A673 (cell line): ENCODE data around the gene C12orf56. TPM values are rescaled to one million over a fixed set of nuclear protein-coding genes. Genes with fewer than 3 reads are reported as not detected.

Experiments
- BruUV-seq: library from RNA; stranded (reverse); fragments of 400-500 nt; replicated peaks from 2 replicates; lab custom pipeline; 2021; lab: Mats Ljungman, UMichigan
- CTCF ChIA-PET: fragments of 300-600 bp; sonication (Branson Sonifier 250); formaldehyde crosslinking; loops from one replicate; lab custom pipeline; 2022; ENCODE audit warnings: antibody characterized with exemption; lab: Charles Lee
- POLR2A ChIA-PET: fragments of 300-600 bp; sonication (Branson Sonifier 250); formaldehyde crosslinking; loops from one replicate; lab custom pipeline; 2022; ENCODE audit warnings: antibody characterized with exemption; ENCODE audit not compliant: low non-redundant PET; lab: Charles Lee
- DNase-seq: peaks from one replicate; pipeline ENCODE4 v3.0.0-alpha.2; 2015; ENCODE audit warnings: low spot score
- H3K27ac ChIP-seq: fragments of 200-600 bp; sonication (generic); 2 replicates; pipeline ENCODE4 v1.5.1; 2016; ENCODE audit warnings: mixed run types, low read depth, mild to moderate bottlenecking, mixed read lengths, antibody characterized with exemption, low read length; ENCODE audit not compliant: poor library complexity, severe bottlenecking
- H3K27me3 ChIP-seq: fragments of 200-600 bp; sonication (generic); replicated peaks from 2 replicates; pipeline ENCODE4 v1.6.1; 2017; ENCODE audit warnings: mixed run types, low read depth, mild to moderate bottlenecking, mixed read lengths, antibody characterized with exemption, low read length; ENCODE audit not compliant: insufficient read depth, poor library complexity
- H3K36me3 ChIP-seq: fragments of 200-600 bp; sonication (generic); 2 replicates; pipeline ENCODE4 v1.6.1; 2016; ENCODE audit warnings: mixed run types, mild to moderate bottlenecking, mixed read lengths, antibody characterized with exemption, low read length; ENCODE audit not compliant: insufficient read depth, poor library complexity, severe bottlenecking
- H3K4me1 ChIP-seq: fragments of 200-600 bp; sonication (generic); 2 replicates; pipeline ENCODE4 v1.6.1; 2017; ENCODE audit warnings: mixed run types, mild to moderate bottlenecking, mixed read lengths, antibody characterized with exemption, low read length; ENCODE audit not compliant: insufficient read depth, poor library complexity, severe bottlenecking
- H3K4me3 ChIP-seq: fragments of 200-600 bp; sonication (generic); 2 replicates; pipeline ENCODE4 v1.5.1; 2016; ENCODE audit warnings: low read depth, mixed run types, mild to moderate bottlenecking, mixed read lengths, low read length; ENCODE audit not compliant: poor library complexity, severe bottlenecking
- H3K9me3 ChIP-seq: fragments of 200-600 bp; sonication (generic); 2 replicates; pipeline ENCODE4 v1.6.1; 2016; ENCODE audit warnings: mixed run types, low read depth, mild to moderate bottlenecking, mixed read lengths, antibody characterized with exemption, low read length; ENCODE audit not compliant: poor library complexity, severe bottlenecking
- EZH2 ChIP-seq: fragments of 200-600 bp; sonication (generic); IDR thresholded peaks from 2 replicates; pipeline ENCODE4 v1.6.1; 2017; ENCODE audit warnings: borderline replicate concordance, low read depth, mild to moderate bottlenecking, mixed read lengths, antibody characterized with exemption, low read length; ENCODE audit not compliant: poor library complexity, severe bottlenecking
- intact Hi-C: fragments of 100-400 bp; cut with micrococcal nuclease; formaldehyde crosslinking; loops from one replicate; pipeline ENCODE4 v1.10.0; 2022; ENCODE audit not compliant: unreplicated experiment
- total RNA-seq: library from RNA; stranded (reverse); gene quantifications from 2 replicates; pipeline ENCODE4 v1.2.3, GENCODE V29; 2021
- TF ChIP-seq, protein P1 (sequence below): fragments of 300-800, 200-600 bp; sonication (generic); conservative IDR thresholded peaks from 2 replicates; pipeline ENCODE4 v1.5.1; 2017; ENCODE audit warnings: low read depth, mild to moderate bottlenecking, antibody characterized with exemption, low read length, moderate library complexity, mixed read lengths

The C12orf56 gene
- total RNA-seq, 1 experiment from 2014 or later: not detected

GRCh38 chr12:64431791-64432190 is 41.2 kb upstream of the C12orf56 start:
- POLR2A ChIA-PET: no interaction called here
- H3K4me1 ChIP-seq: no peaks in the 10 kb centered on the region
- no TSS peak for BruUV-seq
- no peak for DNase-seq
- no peak for TF ChIP-seq EZH2
- TF ChIP-seq, protein P1, sequence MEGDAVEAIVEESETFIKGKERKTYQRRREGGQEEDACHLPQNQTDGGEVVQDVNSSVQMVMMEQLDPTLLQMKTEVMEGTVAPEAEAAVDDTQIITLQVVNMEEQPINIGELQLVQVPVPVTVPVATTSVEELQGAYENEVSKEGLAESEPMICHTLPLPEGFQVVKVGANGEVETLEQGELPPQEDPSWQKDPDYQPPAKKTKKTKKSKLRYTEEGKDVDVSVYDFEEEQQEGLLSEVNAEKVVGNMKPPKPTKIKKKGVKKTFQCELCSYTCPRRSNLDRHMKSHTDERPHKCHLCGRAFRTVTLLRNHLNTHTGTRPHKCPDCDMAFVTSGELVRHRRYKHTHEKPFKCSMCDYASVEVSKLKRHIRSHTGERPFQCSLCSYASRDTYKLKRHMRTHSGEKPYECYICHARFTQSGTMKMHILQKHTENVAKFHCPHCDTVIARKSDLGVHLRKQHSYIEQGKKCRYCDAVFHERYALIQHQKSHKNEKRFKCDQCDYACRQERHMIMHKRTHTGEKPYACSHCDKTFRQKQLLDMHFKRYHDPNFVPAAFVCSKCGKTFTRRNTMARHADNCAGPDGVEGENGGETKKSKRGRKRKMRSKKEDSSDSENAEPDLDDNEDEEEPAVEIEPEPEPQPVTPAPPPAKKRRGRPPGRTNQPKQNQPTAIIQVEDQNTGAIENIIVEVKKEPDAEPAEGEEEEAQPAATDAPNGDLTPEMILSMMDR: no peak
- no peak overlapping the region for H3K4me3 ChIP-seq
- CTCF ChIA-PET: no interaction called here
- no peaks in the 10 kb centered on the region for H3K9me3 ChIP-seq
- H3K27ac ChIP-seq: no peak overlapping the region
- intact Hi-C loops: no loop called here
- H3K36me3 ChIP-seq: peaks cover 99% of the 10 kb centered on the region
- H3K27me3 ChIP-seq: no peaks in the 10 kb centered on the region

GRCh38 chr12:64430886-64431285 is 40.3 kb upstream of the C12orf56 start:
- TF ChIP-seq, protein P1: no peak
- no peak for TF ChIP-seq EZH2
- H3K36me3 ChIP-seq: peaks cover 99% of the 10 kb centered on the region
- H3K4me3 ChIP-seq: no peak overlapping the region
- intact Hi-C loops: no loop called here
- no TSS peak for BruUV-seq
- no peaks in the 10 kb centered on the region for H3K9me3 ChIP-seq
- POLR2A ChIA-PET: no interaction called here
- H3K27me3 ChIP-seq: no peaks in the 10 kb centered on the region
- no peaks in the 10 kb centered on the region for H3K4me1 ChIP-seq
- CTCF ChIA-PET: no interaction called here
- H3K27ac ChIP-seq: no peak overlapping the region
- no peak for DNase-seq

DNA sequence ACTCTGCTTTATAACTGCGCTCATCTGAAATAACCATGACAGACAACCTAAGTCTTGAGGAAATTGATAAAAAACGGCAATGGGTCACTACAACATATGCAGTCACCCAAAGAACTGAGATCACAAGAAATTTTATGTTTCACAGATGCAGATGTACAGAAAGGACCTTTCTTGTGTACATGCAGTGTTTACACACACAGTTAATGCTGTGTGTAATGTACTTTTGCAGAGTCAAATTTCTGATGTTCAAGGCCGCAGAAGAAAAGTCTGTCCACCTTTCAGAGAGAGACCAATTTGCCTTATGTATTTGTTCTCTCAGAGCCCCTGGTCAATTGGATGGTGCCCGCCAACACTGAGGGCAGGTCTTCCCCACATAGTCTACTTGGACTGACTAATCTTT is 38.4 kb upstream of the C12orf56 start:
- Histone ChIP-seq H3K27me3 (no peaks in the 10 kb centered on the region), H3K36me3 (peaks cover 99% of the 10 kb centered on the region), H3K4me3 (no peak overlapping the region), H3K4me1 (no peaks in the 10 kb centered on the region), H3K9me3 (no peaks in the 10 kb centered on the region), H3K27ac (no peak overlapping the region)
- TF ChIP-seq EZH2: no peak
- TF ChIP-seq, protein P1: no peak
- intact Hi-C loops: no loop called here
- CTCF ChIA-PET: no interaction called here
- POLR2A ChIA-PET: no interaction called here
- DNase-seq: no peak
- no TSS peak for BruUV-seq
